Measurements from ENCODE around the gene CDC42EP4. TPM values are rescaled to one million over a fixed set of nuclear protein-coding genes. Genes with fewer than 3 reads are reported as not detected.
A peak's percentile ranks its signal among the peaks of the same experiment; 100 is the strongest.

CDC42EP4 gene
- total and polyA plus RNA-seq, 2 donors: 24.0 to 56.2 TPM

DNA sequence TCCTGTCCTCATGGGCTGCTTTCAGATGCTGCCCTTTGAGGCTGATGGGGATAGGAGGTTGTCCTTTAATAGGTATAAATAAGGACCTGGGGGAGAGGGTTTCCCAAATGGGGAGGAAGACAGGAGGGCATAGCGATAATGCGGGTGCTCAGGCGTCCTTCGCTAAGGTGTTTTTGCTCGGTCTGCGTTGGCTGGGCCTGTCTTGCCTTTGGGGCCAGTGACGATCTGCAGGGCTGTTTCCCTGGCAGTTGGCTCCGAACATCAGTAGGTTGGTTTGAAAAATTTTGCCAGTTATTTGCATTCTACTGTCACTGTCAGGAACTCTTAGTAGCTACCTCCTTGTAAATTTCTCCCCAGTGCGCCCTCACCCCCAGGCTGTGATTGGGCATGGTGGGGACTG is 37.8 kb upstream of the CDC42EP4 start:
- Histone ChIP-seq H3K27ac (ENCODE audit: low read depth) (no peak overlapping the region), H3K4me3 (ENCODE audit: low read depth, low read length) (no peak overlapping the region), H3K36me3 (ENCODE audit: insufficient read depth) (no peaks in the 10 kb centered on the region), H3K4me1 (ENCODE audit: insufficient read depth) (no peaks in the 10 kb centered on the region)
- no peak for DNase-seq (ENCODE audit: extremely low spot score)
- WGBS: 93% methylated on average over 9 of the region's 9 CpGs

DNA sequence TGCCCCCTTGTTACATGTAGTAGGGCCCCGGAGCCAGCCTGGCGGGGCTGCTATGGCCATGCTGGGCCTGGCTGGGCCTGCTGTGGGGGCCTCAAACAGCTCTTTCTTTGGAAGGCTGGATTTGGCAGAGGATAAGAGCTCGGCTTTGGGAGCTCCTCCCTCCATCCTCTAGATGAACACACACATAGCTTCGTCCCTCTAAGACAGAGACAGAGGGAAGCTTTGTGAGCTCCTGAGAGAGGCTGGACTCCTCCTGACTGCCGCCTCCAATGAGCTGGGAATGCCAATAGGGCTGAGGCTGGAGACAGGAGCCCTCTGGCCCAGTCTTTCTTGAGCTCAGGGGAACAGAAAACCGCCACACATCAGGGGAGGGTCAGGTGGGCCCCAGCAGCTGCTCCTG is 37.3 kb upstream of the CDC42EP4 start:
- Histone ChIP-seq H3K36me3 (ENCODE audit: insufficient read depth) (no peaks in the 10 kb centered on the region), H3K27ac (ENCODE audit: low read depth) (peak overlapping the region; percentile 48), H3K4me3 (ENCODE audit: low read depth, low read length) (no peak overlapping the region), H3K4me1 (ENCODE audit: insufficient read depth) (no peaks in the 10 kb centered on the region)
- 39% methylated on average over 6 of the region's 6 CpGs for WGBS
- DNase-seq (ENCODE audit: extremely low spot score): no peak

DNA sequence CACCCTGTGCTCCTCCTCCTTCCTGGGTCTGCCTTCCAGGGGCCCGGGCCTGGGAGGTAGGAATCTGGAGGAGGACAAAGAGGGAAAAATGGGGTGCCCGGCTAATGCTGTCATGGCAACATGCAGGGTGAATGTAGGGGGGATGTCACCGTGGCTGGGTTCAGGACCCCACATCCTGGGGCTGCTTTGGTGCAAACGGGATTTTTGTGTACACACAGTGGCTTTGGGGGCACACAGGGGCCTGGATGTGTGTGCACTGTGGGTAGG is 37.0 kb upstream of the CDC42EP4 start:
- DNase-seq (ENCODE audit: extremely low spot score): no peak
- Histone ChIP-seq H3K27ac (ENCODE audit: low read depth) (peak overlapping the region; percentile 48), H3K36me3 (ENCODE audit: insufficient read depth) (no peaks in the 10 kb centered on the region), H3K4me1 (ENCODE audit: insufficient read depth) (no peaks in the 10 kb centered on the region), H3K4me3 (ENCODE audit: low read depth, low read length) (no peak overlapping the region)
- WGBS: 42% methylated on average over 4 of the region's 4 CpGs

DNA sequence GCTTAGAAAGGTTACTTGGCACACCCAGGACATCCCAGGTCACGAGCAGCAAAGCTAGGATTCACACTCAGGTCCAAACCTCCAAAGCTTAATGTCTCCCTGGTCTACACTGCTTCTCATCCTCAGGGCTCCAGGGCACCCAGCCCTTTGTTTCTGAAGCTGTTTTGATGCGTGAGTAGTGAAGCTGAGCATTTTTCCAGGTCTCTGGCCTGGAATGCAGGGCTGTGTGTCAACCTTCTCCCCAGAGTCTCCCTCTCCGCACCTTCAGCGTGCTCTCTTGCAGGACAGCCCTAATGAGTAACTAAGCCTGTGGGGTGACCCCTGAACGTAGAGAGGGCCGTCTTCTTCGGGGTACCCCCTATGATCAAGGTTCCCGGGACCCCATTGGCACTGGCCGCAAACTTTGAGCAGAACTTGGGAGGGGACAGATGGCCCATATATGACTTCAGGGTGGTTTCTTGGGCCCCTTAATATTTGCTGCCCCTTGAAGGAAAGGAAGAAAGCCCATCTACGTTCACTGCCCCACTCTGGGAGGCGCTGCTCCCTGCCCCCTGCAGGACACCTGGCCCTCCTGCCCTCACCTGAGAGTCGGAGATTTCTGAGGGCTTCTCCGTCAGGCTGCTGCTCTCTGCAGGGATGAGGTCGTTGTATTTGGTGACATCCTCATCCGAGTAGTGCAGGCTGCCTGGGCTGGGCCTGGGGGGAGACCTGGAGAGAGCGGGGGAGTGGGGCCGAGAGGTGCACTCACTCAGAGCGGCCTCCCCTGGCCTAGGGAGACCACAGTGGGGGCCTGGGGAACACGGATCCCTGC is 36.4 kb upstream of the CDC42EP4 start:
- Histone ChIP-seq H3K4me1 (ENCODE audit: insufficient read depth) (no peaks in the 10 kb centered on the region), H3K27ac (ENCODE audit: low read depth) (no peak overlapping the region)
- WGBS: 85% methylated on average over 19 of the region's 19 CpGs

DNA sequence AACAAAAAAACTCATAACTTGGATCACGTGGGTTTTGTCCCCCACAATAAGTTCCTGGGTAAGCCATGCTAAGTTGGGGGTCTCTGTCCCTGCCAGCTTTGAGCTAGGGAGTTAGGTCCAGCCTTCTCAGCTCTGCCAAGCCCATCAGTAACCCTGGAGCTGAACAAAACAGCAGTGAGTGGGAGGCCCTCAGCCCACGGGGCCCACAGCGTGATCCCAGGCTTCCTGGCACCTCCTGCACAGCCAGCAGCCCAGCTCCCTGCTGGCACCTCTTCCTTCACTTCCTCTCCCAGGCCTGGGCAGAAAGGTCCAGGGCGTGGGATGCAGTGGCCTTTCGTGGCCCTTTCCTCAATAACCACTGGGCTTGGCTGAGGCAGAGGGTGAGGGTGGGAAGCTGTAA is 35.5 kb upstream of the CDC42EP4 start:
- Histone ChIP-seq H3K27ac (ENCODE audit: low read depth) (no peak overlapping the region), H3K4me1 (ENCODE audit: insufficient read depth) (no peaks in the 10 kb centered on the region), H3K4me3 (ENCODE audit: low read depth, low read length) (no peak overlapping the region), H3K36me3 (ENCODE audit: insufficient read depth) (no peaks in the 10 kb centered on the region)
- no peak for DNase-seq (ENCODE audit: extremely low spot score)
- 45% methylated on average over 5 of the region's 5 CpGs for WGBS

More for the DNA sequence above, 36.4 kb upstream of the CDC42EP4 start:
- no peak for DNase-seq (ENCODE audit: extremely low spot score)
- Histone ChIP-seq H3K36me3 (ENCODE audit: insufficient read depth) (no peaks in the 10 kb centered on the region), H3K4me3 (ENCODE audit: low read depth, low read length) (no peak overlapping the region)

DNA sequence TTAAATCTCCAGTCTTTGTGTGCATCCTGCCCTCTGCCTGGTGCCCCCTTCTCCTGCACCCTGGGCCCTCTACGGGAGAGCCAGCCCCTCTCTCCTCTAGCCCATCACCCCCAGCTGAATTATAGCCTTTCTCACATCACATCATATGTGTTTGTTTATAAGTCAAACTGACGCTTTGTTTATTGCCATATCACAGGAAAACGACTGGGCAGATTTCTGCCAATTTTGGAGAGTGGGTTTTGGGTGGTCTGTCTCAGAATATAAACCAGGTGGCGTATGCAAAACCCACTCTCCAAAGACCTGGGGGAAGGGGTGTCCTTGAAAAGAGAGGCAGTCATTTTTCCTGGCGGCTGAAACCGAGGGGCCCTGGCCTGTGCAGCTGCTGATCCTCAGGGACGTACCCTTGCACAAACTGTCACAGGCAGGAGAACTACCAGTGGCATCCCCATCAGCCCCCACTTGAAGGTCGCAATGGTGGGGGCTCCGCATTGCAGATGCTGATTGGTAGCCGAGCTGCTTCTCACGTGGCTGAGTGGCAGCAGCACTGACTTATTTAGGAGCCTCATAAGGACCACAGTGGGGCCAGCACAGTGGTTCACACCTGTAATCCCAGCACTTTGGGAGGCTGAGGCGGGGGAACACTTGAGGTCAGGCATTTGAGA is 34.8 kb upstream of the CDC42EP4 start:
- 74% methylated on average over 12 of the region's 12 CpGs for WGBS
- Histone ChIP-seq H3K36me3 (ENCODE audit: insufficient read depth) (no peaks in the 10 kb centered on the region), H3K4me3 (ENCODE audit: low read depth, low read length) (no peak overlapping the region), H3K4me1 (ENCODE audit: insufficient read depth) (no peaks in the 10 kb centered on the region), H3K27ac (ENCODE audit: low read depth) (no peak overlapping the region)
- DNase-seq (ENCODE audit: extremely low spot score): no peak

DNA sequence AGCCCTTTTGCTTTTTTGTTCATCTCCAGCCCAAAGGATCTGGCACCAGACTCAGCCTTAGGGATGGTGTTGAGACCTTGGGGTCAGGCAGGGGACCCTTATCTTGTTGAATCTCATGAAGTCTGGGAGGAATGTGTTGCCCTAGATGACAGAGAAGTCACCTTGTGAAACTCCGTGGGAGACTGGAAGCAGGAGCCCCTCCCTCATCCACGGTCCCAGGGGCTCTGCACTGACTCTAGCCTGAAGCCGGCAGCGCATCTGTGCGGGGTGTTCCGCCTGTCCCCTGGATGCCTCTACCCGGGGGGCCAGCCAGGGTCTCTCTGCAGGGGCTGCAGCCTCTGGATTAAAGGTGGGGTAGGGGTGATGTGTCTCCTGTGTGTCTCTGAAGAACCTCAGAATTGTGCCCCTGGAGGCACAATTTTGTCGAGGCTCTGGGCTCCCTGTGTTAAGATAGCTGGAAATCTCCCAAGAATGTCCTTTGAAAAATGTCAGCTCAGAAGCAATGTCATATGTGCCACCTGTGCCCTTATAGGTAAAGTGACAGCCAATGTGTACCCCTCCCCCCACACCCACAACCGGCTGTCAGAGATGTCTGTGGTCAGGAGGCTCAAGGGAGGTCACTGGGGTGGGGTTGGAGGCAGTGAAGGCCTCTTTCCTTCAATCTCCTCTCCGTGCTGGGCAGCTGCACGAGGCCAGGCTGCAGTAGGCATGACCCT is 32.1 kb upstream of the CDC42EP4 start:
- H3K4me3 ChIP-seq (ENCODE audit: low read depth, low read length): no peak overlapping the region
- H3K27ac ChIP-seq (ENCODE audit: low read depth): no peak overlapping the region
- WGBS: 57% methylated on average over 11 of the region's 11 CpGs
- no peaks in the 10 kb centered on the region for H3K36me3 ChIP-seq (ENCODE audit: insufficient read depth)
- no peaks in the 10 kb centered on the region for H3K4me1 ChIP-seq (ENCODE audit: insufficient read depth)
- DNase-seq (ENCODE audit: extremely low spot score): no peak

DNA sequence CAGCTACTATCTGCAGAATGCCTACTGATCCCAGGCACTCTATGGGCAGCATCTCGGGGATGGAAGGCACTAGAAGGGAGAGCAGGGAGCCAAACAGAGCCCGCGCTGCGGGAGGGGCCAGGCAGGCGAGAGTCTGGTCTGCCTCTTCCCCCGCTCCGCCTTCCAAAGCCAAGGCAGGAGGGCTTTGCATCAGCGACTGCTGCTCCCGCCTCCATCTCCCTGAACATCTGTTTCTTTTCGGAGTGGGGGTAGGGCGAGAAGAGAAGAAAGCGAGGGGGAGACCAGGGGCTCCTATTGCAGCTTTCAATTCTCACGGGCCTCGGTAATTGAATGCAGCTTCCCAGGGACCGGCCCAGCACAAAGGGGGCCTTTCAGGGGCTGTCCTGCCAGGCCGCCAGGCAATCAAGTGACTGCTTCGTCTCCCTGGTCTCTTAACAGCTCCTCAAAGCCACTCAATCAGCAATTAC is 31.4 kb upstream of the CDC42EP4 start:
- Histone ChIP-seq H3K36me3 (ENCODE audit: insufficient read depth) (no peaks in the 10 kb centered on the region), H3K27ac (ENCODE audit: low read depth) (no peak overlapping the region), H3K4me1 (ENCODE audit: insufficient read depth) (no peaks in the 10 kb centered on the region), H3K4me3 (ENCODE audit: low read depth, low read length) (no peak overlapping the region)
- peak; percentile 91 for DNase-seq (ENCODE audit: extremely low spot score)
- WGBS: 20% methylated on average over 17 of the region's 17 CpGs

DNA sequence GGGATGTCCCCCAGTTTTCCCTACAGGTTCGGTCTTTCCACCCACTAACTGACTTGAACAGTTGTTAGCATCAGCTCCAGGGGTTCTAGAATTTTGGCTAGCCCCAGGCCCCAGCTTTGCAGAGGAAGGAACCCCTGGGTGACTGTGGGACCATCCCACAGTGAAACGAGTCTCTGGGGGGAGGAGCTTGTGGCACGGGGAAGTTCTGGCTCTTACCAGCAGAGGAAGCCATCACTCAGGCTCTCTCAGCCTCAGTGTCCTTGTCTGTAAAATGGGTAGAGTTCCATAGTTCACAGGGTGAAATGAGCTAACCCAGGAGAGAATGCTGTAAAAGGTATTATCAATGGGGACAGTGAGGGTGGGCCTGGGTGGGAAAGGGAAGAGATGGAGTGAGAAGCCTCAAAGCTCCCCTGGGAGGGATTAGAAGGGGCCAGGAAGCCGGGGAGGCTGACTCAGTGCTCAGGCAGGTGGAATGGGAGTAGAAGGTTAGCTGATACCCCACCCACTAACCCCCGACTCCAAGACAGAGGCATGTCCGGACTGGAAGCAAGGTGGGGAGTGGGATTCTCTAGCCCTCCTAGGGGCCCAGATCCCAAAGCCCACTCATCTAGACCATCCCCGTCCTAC is 30.9 kb upstream of the CDC42EP4 start:
- Histone ChIP-seq H3K36me3 (ENCODE audit: insufficient read depth) (no peaks in the 10 kb centered on the region), H3K4me1 (ENCODE audit: insufficient read depth) (no peaks in the 10 kb centered on the region), H3K27ac (ENCODE audit: low read depth) (no peak overlapping the region), H3K4me3 (ENCODE audit: low read depth, low read length) (no peak overlapping the region)
- WGBS: 29% methylated on average over 7 of the region's 7 CpGs
- no peak for DNase-seq (ENCODE audit: extremely low spot score)

DNA sequence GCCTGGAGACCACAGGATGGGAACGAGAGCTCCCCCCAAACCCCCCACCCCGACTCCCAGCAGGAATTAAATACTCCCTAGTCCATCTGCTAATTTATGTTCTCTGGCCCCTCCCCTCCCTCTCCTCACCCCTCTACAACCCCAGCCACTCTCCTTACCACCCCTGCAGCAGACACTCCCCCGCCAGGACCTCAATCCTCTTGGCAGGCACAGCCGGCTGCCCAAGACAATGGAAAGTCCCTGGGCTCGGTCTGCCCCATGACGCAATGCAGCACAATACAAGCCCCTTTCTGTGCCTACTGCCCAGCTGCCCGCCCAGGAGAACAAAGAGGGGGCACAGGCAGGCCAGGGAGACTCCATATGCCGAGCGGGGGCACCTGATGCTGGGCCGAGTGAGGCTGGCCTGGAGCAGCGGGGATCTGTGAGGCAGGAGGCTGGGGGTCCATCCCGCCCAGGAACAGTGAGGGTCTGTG is 30.3 kb upstream of the CDC42EP4 start:
- WGBS: 43% methylated on average over 12 of the region's 12 CpGs
- no peak overlapping the region for H3K27ac ChIP-seq (ENCODE audit: low read depth)
- no peaks in the 10 kb centered on the region for H3K36me3 ChIP-seq (ENCODE audit: insufficient read depth)
- H3K4me1 ChIP-seq (ENCODE audit: insufficient read depth): no peaks in the 10 kb centered on the region
- H3K4me3 ChIP-seq (ENCODE audit: low read depth, low read length): no peak overlapping the region
- peak; percentile 76 for DNase-seq (ENCODE audit: extremely low spot score)

DNA sequence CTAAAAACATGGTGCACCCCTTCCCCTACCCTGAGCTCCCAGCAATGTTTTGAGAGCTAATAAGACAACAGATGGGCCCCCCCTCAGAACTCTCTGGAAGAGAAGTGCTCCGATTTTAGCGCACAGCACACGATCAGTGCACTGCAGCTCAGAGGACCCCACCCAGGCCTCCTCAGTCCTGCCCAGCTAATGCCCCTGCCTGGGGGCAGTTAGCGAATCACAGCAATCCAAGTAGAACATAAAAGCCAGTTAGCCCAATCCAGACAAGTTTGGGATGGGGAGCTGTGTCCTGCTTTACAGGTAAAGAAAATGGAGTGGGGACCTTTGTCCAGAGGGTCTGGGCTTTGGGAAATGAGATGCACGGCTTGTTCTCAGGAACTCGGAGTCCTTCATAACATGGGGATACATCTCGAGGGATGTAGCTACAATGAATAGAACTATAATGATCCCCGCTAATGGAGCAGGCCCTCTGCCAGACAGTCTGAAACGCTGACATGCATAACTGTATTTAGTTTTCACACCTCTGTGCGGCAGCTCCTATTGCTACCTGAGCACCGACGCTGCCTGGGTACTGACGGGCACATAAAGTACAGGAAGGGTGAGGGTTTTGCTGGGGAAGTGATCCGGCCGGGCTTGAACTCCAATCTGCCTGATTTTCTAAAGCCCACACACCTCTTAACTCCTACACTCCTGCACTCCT is 29.7 kb upstream of the CDC42EP4 start:
- no peak overlapping the region for H3K4me3 ChIP-seq (ENCODE audit: low read depth, low read length)
- DNase-seq (ENCODE audit: extremely low spot score): no peak
- 59% methylated on average over 15 of the region's 15 CpGs for WGBS
- no peaks in the 10 kb centered on the region for H3K4me1 ChIP-seq (ENCODE audit: insufficient read depth)
- H3K36me3 ChIP-seq (ENCODE audit: insufficient read depth): no peaks in the 10 kb centered on the region
- H3K27ac ChIP-seq (ENCODE audit: low read depth): no peak overlapping the region

DNA sequence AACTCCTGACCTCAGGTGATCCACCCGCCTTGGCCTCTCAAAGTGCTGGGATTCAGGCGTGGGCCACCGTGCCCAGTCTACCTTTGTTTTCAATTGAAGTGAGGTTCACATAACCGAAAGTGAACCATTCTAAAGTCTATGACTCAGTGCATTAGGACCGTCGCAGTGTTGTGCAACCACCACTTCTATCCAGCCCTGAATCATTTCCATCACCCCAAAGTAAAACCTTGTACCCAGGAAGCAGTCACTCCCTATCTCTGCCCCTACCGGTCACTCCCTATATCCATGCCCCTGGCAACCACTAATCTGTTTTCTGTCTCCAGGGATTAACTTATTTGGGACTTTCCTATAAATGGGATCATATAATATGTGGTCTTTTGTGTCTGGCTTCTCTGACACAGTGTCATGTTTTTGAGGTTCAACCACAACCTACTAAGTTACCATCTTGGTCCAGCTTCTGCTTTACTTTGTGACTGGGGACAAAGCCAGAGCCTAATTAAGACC is 28.3 kb upstream of the CDC42EP4 start:
- DNase-seq (ENCODE audit: extremely low spot score): no peak
- no peaks in the 10 kb centered on the region for H3K4me1 ChIP-seq (ENCODE audit: insufficient read depth)
- H3K27ac ChIP-seq (ENCODE audit: low read depth): peak overlapping the region; percentile 54
- H3K36me3 ChIP-seq (ENCODE audit: insufficient read depth): no peaks in the 10 kb centered on the region
- H3K4me3 ChIP-seq (ENCODE audit: low read depth, low read length): no peak overlapping the region
- WGBS: 63% methylated on average over 7 of the region's 7 CpGs

All from urinary bladder (tissue), 4 donors.